Posterior vena cava (tissue), 2 donors: Measurements from ENCODE around the gene RTKN2. TPM values are rescaled to one million over a fixed set of nuclear protein-coding genes. Genes with fewer than 3 reads are reported as not detected.
A peak's percentile ranks its signal among the peaks of the same experiment; 100 is the strongest.
"Not testable (repeated sequence)": the region's sequence is repeated elsewhere in the genome, so short reads cannot be mapped to it uniquely, and the experiment has no call there.

Source experiments
- DNase-seq: peaks from one replicate; pipeline ENCODE4 v3.0.0-alpha.2; 2020; ENCODE audit warnings: low spot score
- intact Hi-C, 2 donors: fragments of 100-400 bp; cut with DNase I; formaldehyde crosslinking; loops; one replicate each; pipeline versions ENCODE4 v1.14.1 to v1.14.2; 2022 to 2023
- long read RNA-seq, 2 donors: library from polyadenylated mRNA; unstranded; transcript quantifications; one replicate each; pipeline ENCODE4 v2.0.0, GENCODE V29; 2020 to 2021
- total RNA-seq, 2 donors: library from RNA; stranded (reverse); fragmentation: NEBNext Ultra II Directional; extraction: Animal tissue kit (Norgen Biotek cat#: 25700); gene quantifications; one replicate each; pipeline ENCODE4 v1.2.1, GENCODE V29; 2021
- donor health status: DM: yes; HTN: yes; CAD: no.
- donor health status: DM: yes; HTN: yes; CAD: no.

Gene RTKN2, protein sequence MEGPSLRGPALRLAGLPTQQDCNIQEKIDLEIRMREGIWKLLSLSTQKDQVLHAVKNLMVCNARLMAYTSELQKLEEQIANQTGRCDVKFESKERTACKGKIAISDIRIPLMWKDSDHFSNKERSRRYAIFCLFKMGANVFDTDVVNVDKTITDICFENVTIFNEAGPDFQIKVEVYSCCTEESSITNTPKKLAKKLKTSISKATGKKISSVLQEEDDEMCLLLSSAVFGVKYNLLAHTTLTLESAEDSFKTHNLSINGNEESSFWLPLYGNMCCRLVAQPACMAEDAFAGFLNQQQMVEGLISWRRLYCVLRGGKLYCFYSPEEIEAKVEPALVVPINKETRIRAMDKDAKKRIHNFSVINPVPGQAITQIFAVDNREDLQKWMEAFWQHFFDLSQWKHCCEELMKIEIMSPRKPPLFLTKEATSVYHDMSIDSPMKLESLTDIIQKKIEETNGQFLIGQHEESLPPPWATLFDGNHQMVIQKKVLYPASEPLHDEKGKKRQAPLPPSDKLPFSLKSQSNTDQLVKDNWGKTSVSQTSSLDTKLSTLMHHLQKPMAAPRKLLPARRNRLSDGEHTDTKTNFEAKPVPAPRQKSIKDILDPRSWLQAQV
- under 1 TPM; 0.14 to 0.19 TPM for total RNA-seq
- long read RNA-seq, donor 1 = 0 reads
- long read RNA-seq, donor 2 = 0 reads

DNA sequence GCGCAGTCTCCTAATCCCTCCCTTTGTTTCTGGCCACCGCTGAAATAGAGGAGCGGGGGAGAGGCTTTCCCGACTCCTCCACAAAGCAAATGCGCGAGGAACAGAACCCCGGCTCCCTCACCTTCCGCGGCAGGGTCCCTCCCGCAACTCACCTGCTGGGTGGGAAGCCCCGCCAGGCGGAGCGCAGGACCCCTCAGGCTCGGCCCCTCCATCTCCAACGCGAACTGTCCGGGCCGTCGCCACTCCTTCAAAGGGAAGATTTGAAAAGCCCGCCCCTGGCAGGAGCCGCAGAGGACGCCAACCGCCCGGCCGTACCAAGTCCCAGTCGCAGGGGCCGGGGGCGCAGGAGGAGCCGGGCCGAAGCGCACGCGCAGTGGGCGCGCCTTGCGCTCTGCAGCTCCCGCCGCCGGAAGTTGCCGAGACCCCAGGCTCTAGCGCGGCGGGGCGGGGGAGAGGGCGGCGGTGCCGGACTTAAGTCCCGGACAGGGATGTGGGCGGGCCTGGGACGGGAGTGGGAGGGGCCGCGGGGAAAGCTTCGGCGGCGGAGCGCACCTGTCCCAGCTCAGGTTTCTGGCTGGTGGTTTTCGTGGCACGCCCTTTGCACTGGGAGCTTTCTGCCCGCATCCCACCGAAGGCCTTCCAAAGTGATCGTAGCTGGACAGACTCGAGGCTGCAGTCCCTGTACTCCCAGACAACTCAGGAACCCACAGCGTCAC is at the start of gene RTKN2:
Gene RTKN2 (minus strand): TSS at position 446 of the 716 bp plus-strand sequence. CDS start 234 bp downstream, at position 212.
- DNase-seq = peak; percentile 89
- intact Hi-C loops = no loop called here

DNA sequence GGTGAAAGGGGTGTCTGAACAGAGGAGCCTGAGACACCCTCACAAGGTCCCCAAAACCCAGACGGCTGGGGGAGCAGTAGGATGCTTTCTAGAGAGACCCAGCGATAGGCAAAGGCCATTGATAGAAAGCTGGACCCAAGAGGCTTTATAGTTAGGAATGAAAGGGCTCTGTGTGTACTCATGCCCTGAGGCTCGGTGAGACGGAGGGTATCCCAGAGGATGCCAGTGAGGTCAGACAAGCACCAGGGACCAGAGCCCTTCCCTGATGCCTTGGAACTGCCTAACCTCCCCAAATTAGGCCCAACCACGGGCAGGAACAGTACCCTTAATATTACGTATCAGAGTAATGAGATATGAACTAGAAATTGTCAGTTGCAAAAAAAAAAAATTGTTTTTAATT is 48.6 kb upstream of the RTKN2 start:
- intact Hi-C loops = no loop called here

DNA sequence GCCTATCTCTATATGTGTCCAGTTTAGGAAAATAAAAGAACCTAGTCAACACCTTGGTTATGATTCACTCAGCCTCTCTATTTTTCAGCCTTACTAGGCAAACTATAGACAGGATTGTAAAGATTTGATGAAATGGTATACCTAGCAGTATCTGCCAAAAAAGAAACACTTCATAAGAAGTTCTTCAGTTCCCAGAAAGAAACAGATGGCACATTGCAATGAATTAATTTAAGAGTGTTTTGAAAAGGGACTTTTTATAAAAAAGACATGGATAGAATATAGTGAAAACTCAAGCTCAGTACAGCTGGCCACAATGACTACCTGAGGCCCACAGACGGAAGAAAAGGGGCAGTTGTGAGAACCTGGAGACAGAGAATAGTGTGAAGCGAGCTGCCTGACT is 40.6 kb upstream of the RTKN2 start:
- intact Hi-C loops = no loop called here
- no peak for DNase-seq

More for the DNA sequence above, 48.6 kb upstream of the RTKN2 start:
- DNase-seq = no peak

DNA sequence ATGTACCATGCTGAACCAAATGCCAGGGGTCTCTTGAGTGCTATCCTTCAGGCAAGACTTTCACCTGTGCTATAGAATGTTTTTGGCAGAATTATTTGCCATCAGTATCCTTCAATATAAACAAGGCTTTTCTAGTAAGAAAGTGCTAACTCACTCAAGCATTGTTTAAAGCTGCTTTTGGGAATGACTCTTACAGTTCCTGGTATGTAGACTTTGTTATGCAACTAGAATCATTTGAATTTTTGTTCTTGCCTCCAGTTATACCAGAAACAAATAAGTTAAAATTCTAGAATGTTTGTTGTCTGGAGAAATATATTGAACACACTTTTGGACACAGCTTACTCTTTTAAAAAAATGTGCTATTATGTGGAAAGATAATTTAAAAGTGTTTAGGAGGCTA is 39.5 kb upstream of the RTKN2 start:
- intact Hi-C loops = no loop called here
- DNase-seq = no peak

DNA sequence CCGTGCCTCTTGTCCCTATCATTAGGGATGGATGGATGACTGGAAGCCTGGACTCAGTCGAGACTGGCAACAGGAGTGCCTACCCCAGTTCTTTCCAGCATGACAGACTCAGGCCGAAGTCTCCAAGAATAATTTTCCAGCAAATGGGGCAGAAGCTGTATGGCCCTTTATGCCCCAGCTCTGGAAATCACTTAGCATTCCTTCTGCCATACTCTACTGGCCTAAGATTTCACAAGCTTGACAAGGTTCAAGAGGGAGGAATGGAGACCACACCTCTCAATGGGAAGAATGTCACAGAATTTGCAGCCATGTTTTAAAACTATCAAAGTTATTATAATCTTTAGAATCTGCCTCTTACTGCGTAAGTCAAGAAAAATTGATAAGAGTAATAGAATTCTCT is 39.0 kb upstream of the RTKN2 start:
- no peak for DNase-seq
- intact Hi-C loops = no loop called here

DNA sequence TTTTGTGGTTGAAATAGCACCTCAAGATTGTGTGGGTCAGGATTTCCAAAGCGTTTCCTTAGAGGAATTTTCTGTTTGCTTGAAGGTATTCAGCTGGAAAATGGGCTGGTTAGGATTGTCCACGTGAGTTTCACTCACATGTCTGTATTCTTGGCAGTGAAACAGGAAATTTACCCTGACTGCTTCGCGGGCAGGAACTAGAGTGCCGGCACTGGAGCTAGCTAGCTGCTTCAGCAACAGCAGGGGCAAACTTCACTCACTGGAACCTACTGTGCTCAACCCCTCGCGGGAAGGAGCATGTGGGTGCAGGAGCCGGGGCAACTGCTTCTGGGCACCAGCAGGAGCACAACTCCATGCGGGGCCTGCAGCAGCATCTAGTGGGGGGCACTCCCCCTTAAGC is 38.0 kb upstream of the RTKN2 start:
- no peak for DNase-seq

DNA sequence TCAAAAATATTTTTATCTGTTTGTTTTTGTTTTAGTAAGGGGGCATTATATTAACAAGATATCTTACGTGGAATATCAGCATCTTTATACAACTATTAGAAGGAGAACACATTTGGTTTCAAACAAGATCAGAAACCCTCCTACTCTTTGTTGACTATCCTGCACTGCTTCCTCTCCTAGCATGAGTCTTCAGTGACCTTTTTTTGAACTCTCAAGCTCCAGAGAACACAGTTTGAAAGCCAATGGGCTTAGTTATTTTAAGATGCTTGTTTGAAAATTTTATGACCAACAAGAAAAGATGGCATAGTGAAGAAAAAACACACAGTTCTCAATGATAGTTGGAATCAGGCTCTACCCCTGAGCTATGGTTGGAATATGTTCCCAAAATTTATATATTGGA is 37.2 kb upstream of the RTKN2 start:
- no peak for DNase-seq
- intact Hi-C loops = no loop called here

More for the DNA sequence above, 38.0 kb upstream of the RTKN2 start:
- intact Hi-C loops = no loop called here

DNA sequence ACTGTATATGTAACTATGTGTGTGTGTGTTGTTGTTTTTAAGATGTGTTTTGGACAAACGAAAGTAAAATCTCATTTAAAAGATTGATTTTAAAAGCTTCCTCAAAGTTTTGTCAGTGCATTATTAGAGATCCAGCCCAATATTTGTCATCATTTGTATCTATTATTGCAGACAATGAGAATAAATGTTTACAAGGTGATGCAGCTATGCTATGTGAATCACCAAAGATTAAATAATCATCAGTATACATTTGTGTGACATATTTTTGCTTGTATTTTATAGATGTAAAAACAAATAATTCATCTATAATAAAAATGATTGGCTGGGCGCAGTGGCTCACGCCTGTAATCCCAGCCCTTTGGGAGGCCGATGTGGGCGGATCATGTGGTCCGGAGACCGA is 35.3 kb upstream of the RTKN2 start:
- intact Hi-C loops = no loop called here
- no peak for DNase-seq

DNA sequence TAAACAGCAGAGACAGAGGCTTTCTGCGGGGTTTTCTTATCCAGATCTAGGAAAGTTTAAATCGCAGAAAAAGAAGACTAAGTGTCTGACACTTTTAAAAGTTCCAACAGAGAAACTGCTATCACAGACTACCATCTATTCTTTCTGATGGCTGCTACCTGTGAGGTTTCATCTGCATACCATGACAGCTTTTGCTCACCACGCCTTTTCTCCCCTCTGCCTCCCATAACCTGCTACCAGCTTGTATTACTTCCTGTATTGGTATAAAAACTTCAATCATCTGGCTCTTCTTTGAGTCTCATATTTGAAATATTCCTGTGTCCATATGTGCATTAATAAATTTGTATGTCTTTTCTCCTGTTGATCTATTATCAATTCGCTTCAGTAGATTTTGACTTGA is 34.1 kb upstream of the RTKN2 start:
- DNase-seq = no peak
- intact Hi-C loops = no loop called here

DNA sequence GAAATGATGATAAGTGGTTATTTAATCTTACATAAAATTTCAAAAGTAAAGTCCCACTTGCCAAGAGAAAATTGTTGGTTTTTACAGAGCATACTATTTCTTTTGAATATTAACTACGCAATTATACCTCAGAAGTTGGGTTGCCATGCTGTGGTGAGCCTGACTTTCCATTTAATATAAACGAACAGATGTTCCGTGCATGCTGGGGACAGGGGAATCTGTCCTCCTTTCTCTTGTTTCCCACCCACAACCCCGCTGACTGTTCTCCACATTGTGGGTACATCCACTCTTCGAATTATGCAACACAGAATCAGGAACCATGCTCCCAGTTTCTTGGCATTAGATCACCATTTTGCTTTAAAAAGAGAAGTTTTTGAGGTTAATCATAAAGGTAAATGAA is 29.2 kb upstream of the RTKN2 start:
- no peak for DNase-seq
- intact Hi-C loops = no loop called here

DNA sequence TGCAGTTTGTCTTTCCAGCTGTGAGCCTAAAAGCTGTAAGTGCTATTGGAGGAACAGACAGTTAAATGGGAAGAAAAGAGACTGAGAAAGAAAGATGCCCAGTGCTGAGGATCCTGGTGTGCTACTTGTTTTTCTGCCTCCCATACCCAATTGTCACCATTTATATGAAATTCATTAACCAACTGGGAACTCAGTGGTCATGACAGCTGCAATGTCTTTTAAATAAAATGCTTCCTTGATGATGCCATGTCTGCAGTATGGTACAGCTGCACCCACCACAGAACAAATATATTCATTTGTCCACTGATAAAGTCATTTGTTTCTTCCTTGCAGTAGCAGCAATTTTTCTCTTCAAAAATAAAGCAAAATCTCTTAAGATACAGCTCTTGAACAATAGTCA is 15.6 kb upstream of the RTKN2 start:
- no peak for DNase-seq
- intact Hi-C loops = no loop called here

DNA sequence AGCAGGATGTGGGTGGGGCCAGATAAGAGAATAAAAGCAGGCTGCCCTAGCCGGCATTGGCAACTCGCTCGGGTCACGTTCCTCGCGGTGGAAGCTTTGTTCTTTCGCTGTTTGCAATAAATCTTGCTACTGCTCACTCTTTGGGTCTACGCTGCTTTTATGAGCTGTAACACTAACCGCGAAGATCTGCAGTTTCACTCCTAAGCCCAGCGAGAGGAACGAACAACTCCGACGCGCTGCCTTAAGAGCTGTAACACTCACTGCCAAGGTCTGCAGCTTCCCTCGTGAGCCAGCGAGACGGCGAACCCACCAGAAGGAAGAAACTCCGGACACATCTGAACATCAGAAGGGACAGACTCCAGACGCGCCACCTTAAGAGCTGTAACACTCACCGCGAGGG is 12.7 kb upstream of the RTKN2 start:
- DNase-seq, intact Hi-C loops: not testable (repeated sequence)

DNA sequence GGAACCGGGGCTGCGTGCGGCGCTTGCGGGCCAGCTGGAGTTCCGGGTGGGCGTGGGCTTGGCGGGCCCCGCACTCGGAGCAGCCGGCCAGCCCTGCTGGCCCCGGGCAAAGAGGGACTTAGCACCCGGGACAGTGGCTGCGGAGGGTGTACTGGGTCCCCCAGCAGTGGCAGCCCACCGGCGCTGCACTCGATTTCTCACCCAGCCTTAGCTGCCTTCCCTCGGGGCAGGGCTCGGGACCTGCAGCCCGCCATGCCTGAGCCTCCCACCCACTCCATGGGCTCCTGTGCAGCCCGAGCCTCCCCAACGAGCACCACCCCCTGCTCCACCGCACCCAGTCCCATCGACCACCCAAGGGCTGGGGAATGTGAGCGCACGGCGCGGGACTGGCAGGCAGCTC is 11.7 kb upstream of the RTKN2 start:
- DNase-seq, intact Hi-C loops: not testable (repeated sequence)

DNA sequence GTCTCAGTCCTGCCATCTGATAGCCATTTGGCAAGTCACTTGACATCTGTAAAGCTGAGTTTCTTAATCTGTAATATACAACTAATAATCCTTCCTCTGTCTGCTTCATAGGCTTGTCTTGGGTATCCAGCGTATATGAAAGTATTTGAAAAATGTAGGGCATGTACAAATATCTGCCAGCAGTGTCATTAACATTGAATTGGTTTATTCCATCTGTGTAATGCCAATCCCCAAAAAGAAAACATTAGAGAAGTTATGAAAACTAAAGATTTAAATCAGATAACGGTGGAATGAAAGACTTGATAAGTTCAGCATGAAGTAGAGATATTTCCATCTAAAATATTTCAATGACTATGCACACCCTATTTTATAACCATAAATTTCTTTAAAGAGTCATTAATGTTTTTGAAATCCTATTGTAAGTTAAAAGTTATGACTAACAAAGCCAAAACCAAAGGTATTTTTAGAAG is 9.8 kb upstream of the RTKN2 start:
- intact Hi-C loops = no loop called here
- no peak for DNase-seq

DNA sequence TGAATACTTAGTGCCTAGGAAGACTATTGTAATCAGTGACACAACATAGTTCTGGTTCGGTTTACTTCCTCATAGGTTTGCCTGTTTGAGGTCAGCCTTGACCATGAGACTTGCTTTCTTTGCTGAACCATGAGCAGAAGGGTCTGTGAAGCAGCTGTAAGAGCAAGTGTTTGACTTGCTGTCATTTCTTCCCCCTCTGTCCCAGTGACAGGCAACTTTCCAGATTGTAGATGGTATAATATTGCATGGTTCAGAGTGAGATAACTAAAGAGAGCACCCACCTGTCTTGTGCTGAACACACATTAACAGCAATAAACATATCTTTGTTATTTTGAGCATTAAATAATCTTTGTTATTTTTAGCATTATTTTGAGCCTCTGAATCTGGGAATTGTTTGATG is 9.3 kb upstream of the RTKN2 start:
- intact Hi-C loops = no loop called here
- DNase-seq = no peak

DNA sequence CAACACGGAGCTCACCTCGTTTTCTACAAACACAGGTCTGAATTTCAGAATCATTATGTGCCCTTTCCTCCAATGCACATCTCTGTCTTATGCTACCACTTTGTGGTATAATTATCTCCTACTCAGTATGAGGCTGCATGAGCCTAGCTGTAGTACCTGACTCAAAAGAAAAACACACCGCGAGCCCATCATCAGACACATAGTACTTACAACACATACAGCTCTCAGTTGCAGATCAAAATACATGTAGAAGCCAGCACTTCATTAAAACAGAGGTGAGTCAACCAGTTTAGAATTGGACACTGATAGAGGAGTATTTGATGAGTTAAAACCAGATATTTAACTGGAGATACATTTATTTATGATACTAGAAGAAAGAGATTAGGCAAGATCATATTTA is 1.4 kb upstream of the RTKN2 start:
- DNase-seq = no peak
- intact Hi-C loops = no loop called here

DNA sequence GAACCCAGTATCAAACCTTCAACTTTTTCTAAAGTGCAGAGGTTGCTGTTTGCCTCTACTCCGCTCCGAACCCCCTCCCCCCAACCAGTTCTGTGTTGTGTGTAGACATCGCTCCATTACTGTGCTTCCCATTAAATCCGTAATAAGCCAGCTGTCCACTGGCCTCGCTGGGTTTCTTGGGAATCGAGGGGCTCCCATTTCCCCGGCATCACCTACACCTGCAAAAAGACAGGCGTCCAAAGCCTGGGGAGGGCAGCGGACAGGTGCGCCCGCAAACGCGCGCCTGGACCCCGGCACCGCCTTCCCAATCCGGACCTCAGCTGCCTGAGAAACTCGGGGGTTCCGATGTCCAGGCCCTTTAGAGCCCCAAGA is 631 bp downstream of the RTKN2 start:
- intact Hi-C loops = no loop called here
- DNase-seq = no peak

DNA sequence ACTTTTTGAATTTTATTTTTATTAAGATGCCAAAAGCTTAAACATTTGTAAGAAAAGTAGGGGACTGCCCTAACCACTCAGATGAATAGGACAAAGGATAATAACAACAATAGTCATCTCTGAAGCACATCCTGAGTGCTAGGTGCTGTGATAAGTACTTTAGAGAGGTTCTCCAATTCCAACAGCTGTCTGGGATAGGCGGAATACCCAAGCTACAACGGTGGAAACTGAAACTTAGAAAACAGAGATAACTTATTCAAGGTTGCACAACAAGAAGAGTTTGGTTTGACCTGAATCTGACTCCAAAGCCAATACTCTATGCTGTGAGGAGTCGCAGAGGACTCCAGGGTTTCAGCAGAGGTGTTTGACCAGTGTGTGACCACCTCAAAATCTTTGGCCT is 2.0 kb downstream of the RTKN2 start:
- intact Hi-C loops = no loop called here
- DNase-seq = no peak

DNA sequence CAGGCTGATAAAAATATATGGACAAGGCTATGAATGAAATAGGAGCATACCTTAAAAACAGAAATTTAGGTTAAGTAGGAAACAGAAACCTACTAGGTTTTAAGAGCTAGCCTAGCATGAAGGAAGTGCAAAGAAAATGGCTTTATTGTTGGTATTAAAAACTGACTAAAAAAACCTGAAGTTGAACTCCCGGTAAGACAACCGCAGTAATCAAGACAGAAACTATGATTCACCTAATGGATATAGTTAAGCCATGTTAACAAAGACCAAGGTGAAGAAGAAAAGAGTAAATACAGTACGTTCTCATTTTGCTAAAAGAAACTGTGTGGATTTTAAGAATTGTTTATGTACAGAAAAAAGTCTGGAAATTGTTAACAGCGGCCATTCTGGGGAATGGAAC is 2.5 kb downstream of the RTKN2 start:
- intact Hi-C loops = no loop called here
- DNase-seq = no peak

DNA sequence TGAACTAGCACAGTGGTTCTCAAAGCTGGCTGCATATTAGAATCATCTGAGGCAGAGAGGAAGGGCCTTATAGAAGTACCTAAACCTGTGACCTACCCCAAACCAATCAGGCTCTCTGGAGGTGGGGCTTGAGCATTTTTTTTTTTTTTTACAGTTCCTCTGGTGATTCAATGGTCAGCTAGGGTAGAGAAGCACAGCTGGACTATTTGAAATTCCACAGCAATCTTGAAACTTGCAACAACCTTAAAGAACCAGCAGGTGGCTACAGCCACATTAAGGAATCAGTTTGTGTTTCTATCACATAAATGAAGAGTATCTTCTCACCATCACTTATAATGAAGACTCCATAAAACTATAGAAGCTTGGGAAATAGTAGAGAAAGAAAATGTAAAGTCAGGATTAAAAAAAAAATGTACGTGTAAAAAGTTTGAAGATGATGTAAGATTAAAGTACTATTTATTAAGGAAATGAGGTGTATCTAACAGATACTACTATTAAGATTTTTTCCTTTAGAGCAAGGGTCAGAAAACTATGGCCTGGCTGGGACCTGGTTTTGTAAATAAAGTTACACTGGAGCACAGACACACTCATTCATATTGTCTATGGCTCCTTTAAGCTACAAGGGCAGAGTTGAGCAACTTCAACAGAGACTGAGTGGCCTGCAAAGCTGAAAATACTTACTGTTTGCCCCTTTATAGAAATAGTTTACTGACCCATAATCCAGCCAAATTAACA is 3.8 kb downstream of the RTKN2 start:
- intact Hi-C loops = no loop called here
- no peak for DNase-seq
